Measurements from ENCODE around the gene ITGAD.

GRCh38 chr16:31404353-31405064, 11.4 kb downstream of the ITGAD start:
- TF ChIP-seq EZH2 (IDR thresholded peaks at IDR 0.05; ENCODE audit: borderline replicate concordance, low read depth, low read length, severe bottlenecking): no peak
- TF ChIP-seq, protein P1, sequence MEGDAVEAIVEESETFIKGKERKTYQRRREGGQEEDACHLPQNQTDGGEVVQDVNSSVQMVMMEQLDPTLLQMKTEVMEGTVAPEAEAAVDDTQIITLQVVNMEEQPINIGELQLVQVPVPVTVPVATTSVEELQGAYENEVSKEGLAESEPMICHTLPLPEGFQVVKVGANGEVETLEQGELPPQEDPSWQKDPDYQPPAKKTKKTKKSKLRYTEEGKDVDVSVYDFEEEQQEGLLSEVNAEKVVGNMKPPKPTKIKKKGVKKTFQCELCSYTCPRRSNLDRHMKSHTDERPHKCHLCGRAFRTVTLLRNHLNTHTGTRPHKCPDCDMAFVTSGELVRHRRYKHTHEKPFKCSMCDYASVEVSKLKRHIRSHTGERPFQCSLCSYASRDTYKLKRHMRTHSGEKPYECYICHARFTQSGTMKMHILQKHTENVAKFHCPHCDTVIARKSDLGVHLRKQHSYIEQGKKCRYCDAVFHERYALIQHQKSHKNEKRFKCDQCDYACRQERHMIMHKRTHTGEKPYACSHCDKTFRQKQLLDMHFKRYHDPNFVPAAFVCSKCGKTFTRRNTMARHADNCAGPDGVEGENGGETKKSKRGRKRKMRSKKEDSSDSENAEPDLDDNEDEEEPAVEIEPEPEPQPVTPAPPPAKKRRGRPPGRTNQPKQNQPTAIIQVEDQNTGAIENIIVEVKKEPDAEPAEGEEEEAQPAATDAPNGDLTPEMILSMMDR (IDR thresholded peaks at IDR 0.05; ENCODE audit: borderline replicate concordance, extremely low read depth, low read length, poor library complexity, severe bottlenecking): no peak
